Adrenal gland (tissue), 12 donors: ENCODE data around the gene OMG. TPM values are rescaled to one million over a fixed set of nuclear protein-coding genes. Genes with fewer than 3 reads are reported as not detected.
"Not testable (repeated sequence)": the region's sequence is repeated elsewhere in the genome, so short reads cannot be mapped to it uniquely, and the experiment has no call there.

Experiments
- DNase-seq, 7 donors: peaks; one replicate each; pipeline ENCODE4 v3.0.0-alpha.2; 2019 to 2020
- H3K27ac ChIP-seq, 5 donors: fragments of 200-600 bp; sonication (generic) in 4 of 5; 1 replicate in 3 of 5; 2 replicates in 2 of 5; pipeline versions ENCODE4 v1.5.1 to v1.8.0; 2016 to 2020; ENCODE audit warnings: mild to moderate bottlenecking in 1 of 5
- H3K27me3 ChIP-seq: fragments of 200-600 bp; 2 replicates; pipeline ENCODE4 v1.8.0; 2021
- H3K36me3 ChIP-seq, 2 donors: fragments of 200-600 bp; replicated peaks in 1 of 2; 1 replicate in 1 of 2; 2 replicates in 1 of 2; pipeline versions ENCODE4 v1.5.1 to v1.8.0; 2018 to 2022
- H3K4me1 ChIP-seq, 2 donors: fragments of 200-600 bp; replicated peaks in 1 of 2; 1 replicate in 1 of 2; 2 replicates in 1 of 2; pipeline versions ENCODE4 v1.5.1 to v1.8.0; 2018 to 2021
- H3K4me3 ChIP-seq, 4 donors: fragments of 200-600 bp; sonication (generic) in 3 of 4; one replicate each; pipeline ENCODE4 v1.5.1; 2016 to 2018
- H3K9me3 ChIP-seq, 3 donors: fragments of 200-600 bp; sonication (generic) in 1 of 3; replicated peaks in 1 of 3; 1 replicate in 2 of 3; 2 replicates in 1 of 3; pipeline versions ENCODE4 v1.5.1 to v1.8.0; 2016 to 2021
- CTCF ChIP-seq, 6 experiments: fragments of 450-650 bp in 4 of 6; fragments of 200-600 bp in 2 of 6; sonication (generic) in 1 of 6; IDR thresholded peaks; 1 replicate in 5 of 6; 2 replicates in 1 of 6; pipeline versions ENCODE4 v1.5.1 to v1.8.0; 2016 to 2021; ENCODE audit warnings: antibody characterized with exemption in 6 of 6, mild to moderate bottlenecking in 2 of 6, moderate library complexity in 1 of 6
- POLR2A ChIP-seq, 2 donors: fragments of 450-650 bp; IDR thresholded peaks; one replicate each; pipeline ENCODE4 v1.6.1; 2017; ENCODE audit warnings: antibody characterized with exemption in 2 of 2, mild to moderate bottlenecking in 2 of 2, moderate library complexity in 1 of 2
- WGBS, 4 donors: extraction: QIAGEN DNeasy Blood & Tissue Kit in 2 of 4; methylation state at CpG; one replicate each; pipeline versions ENCODE4 v1.1.5 to v1.1.7; 2013 to 2017; 5-methylcytosine and 5-hydroxymethylcytosine counted together
- intact Hi-C, 2 donors: fragments of 100-400 bp; cut with DNase I; formaldehyde crosslinking; loops; one replicate each; pipeline versions ENCODE4 v1.14.1 to v1.15.0; 2022 to 2023
- polyA plus RNA-seq, 3 donors: library from polyadenylated mRNA; stranded (reverse); fragments of 200-250 nt in 2 of 3; fragments of 350-450 nt in 1 of 3; fragmentation: Illumina TruSeq in 1 of 3; extraction: RNeasy Lipid Tissue Mini Kit (QIAGEN cat#74804) in 1 of 3; gene quantifications; one replicate each; pipeline ENCODE4 v1.2.3, GENCODE V29; 2013 to 2014
- total RNA-seq, 9 donors: library from RNA; depleted of rRNA in 4 of 9; stranded (reverse); fragments of >200 nt in 4 of 9; fragments of 120-200 nt in 1 of 9; fragmentation: NEBNext Ultra II Directional in 1 of 9; extraction: Animal tissue kit (Norgen Biotek cat#: 25700) in 1 of 9; gene quantifications; one replicate each; pipeline versions ENCODE4 v1.1.0 to v1.2.4, GENCODE V29; 2013 to 2023
- donor health status: healthy with polysubstance abuse.
- donor health status: Bipolar disorder and iron deficiency.
- donor health status: DM: yes; HTN: yes; CAD: no.
- donor health status: DM: no; HTN: no; CAD: no.
- donor health status: DM: no; HTN: no; CAD: no.
- donor health status: DM: yes; HTN: yes; CAD: no.

OMG gene
- total and polyA plus RNA-seq, 12 donors = 0.20 to 0.54 (median 0.48) TPM; not detected in 7

DNA sequence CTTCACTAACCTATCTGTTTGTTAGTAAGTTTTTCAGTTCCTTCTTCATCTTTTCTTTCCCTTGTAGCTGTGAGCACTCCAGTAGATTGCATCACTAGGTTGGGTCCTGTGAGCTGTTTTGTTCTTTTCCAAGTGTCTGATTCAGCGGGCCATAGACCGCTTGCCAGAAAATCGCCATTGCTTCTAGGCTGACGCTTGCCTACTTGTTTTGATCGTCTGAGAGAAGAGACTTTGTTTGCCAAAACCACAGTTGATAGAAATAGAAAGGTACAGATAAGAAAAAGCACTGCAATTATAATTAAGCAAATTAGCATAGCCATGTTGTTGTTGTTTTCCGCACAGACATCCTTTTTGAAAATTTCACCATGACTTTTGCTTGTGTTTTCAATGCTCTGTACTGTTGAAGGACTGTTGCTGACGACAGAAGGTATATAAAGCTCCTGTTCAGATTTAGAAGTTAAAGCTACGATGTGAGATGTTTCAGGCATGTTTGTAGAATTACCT lies 21.3 kb upstream of the OMG start:
- Histone ChIP-seq H3K4me3 (peak overlapping the region in 1 of 4 donors; percentile 23), H3K27ac (peak overlapping the region; percentile 5 to 77 (median 46)), H3K4me1 (peaks cover 5 to 23% of the 10 kb centered on the region in 2 donors), H3K27me3 (no peaks in the 10 kb centered on the region), H3K36me3 (no peaks in the 10 kb centered on the region), H3K9me3 (no peaks in the 10 kb centered on the region)
- peak; percentile 38 to 79 (median 74) for DNase-seq
- no peak for TF ChIP-seq CTCF (IDR thresholded peaks at IDR 0.05)
- TF ChIP-seq POLR2A (IDR thresholded peaks at IDR 0.05) = no peak
- WGBS, 4 donors = 57 to 65% (median 63%) methylated on average over 8 of the region's 8 CpGs
- intact Hi-C loops = no loop called here

DNA sequence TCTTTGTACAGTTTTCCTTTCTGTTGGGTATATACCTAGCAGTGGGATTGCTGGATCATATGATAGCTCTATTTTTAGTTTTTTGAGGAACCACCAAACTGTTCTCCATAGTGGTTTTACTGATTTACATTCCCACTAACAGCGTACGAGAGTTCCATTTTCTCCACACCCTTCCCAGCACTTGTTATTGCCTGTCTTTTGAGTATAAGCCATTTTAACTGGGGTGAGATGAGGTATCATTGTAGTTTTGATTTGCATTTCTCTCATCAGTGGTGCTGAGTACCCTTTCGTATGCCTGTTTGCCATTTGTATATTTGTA lies 17.7 kb upstream of the OMG start:
- no peak for DNase-seq
- Histone ChIP-seq H3K36me3 (no peaks in the 10 kb centered on the region), H3K9me3 (no peaks in the 10 kb centered on the region), H3K27me3 (no peaks in the 10 kb centered on the region), H3K4me3 (no peak overlapping the region), H3K4me1 (peaks cover 5 to 23% of the 10 kb centered on the region in 2 donors), H3K27ac (peak overlapping the region in 2 of 5 donors; percentile 38 to 57)
- WGBS, 4 donors = 69 to 86% (median 78%) methylated on average over 3 of the region's 3 CpGs
- TF ChIP-seq POLR2A (IDR thresholded peaks at IDR 0.05) (no peak), CTCF (IDR thresholded peaks at IDR 0.05) (no peak)
- intact Hi-C loops = no loop called here

GRCh38 chr17:31313982-31314781 lies 17.1 kb upstream of the OMG start, which contains the start of gene EVI2B:
Gene EVI2B (minus strand): TSS chr17:31314054. CDS start chr17:31305609, 8,445 bp downstream.
- Histone ChIP-seq H3K27ac (peak within 1 kb of the TSS in 2 of 5 donors; percentile 44 to 57), H3K27me3 (no peaks in the 10 kb centered on the region), H3K36me3 (no peaks in the 10 kb centered on the region), H3K9me3 (no peaks in the 10 kb centered on the region), H3K4me1 (peaks cover 5 to 23% of the 10 kb centered on the region in 2 donors), H3K4me3 (peak within 1 kb of the TSS in 1 of 4 donors; percentile 29)
- intact Hi-C loops = no loop called here
- no peak for TF ChIP-seq CTCF (IDR thresholded peaks at IDR 0.05)
- TF ChIP-seq POLR2A (IDR thresholded peaks at IDR 0.05) = no peak
- peak in 2 of 7 donors; percentile 14 to 27 for DNase-seq
- 36 to 52% (median 41%) methylated on average over 3 of the region's 3 CpGs for WGBS, 4 donors

- H3K27me3 ChIP-seq, H3K9me3 ChIP-seq, DNase-seq, intact Hi-C loops, H3K36me3 ChIP-seq: not testable (repeated sequence)
- H3K4me3 ChIP-seq = peak overlapping the region in 1 of 4 donors; percentile 29
- peak overlapping the region in 2 of 5 donors; percentile 33 to 38 for H3K27ac ChIP-seq
- 63 to 90% (median 70%) methylated on average over 6 to 7 of the region's 7 CpGs for WGBS, 4 donors
- peaks cover 0 to 14% of the 10 kb centered on the region in 2 donors for H3K4me1 ChIP-seq
Measured at GRCh38 chr17:31312223-31312622, 15.2 kb upstream of the OMG start.
